ENCODE data around the gene UBE2QL1.

UBE2QL1 gene

GRCh38 chr5:6455571-6456200 lies 7.0 kb downstream of the UBE2QL1 start:
- H3K4me1 ChIP-seq (ENCODE audit: insufficient read depth, low read length) = no peaks in the 10 kb centered on the region

GRCh38 chr5:6456766-6457370 lies 8.2 kb downstream of the UBE2QL1 start:
- no peaks in the 10 kb centered on the region for H3K9me3 ChIP-seq (ENCODE audit: control insufficient read depth, insufficient read depth, low read length)
- H3K36me3 ChIP-seq (ENCODE audit: insufficient read depth, low read length) = no peaks in the 10 kb centered on the region
- no peak overlapping the region for H3K9ac ChIP-seq (ENCODE audit: low read depth, low read length)
- H3K4me1 ChIP-seq (ENCODE audit: insufficient read depth, low read length) = no peaks in the 10 kb centered on the region

More at GRCh38 chr5:6455571-6456200, 7.0 kb downstream of the UBE2QL1 start:
- Histone ChIP-seq H3K9ac (ENCODE audit: low read depth, low read length) (no peak overlapping the region), H3K9me3 (ENCODE audit: control insufficient read depth, insufficient read depth, low read length) (no peaks in the 10 kb centered on the region), H3K36me3 (ENCODE audit: insufficient read depth, low read length) (no peaks in the 10 kb centered on the region)

GRCh38 chr5:6457592-6457991 lies 8.9 kb downstream of the UBE2QL1 start:
- Histone ChIP-seq H3K4me1 (ENCODE audit: insufficient read depth, low read length) (no peaks in the 10 kb centered on the region), H3K36me3 (ENCODE audit: insufficient read depth, low read length) (no peaks in the 10 kb centered on the region), H3K9me3 (ENCODE audit: control insufficient read depth, insufficient read depth, low read length) (no peaks in the 10 kb centered on the region), H3K9ac (ENCODE audit: low read depth, low read length) (no peak overlapping the region)

GRCh38 chr5:6458833-6459232 lies 10.2 kb downstream of the UBE2QL1 start:
- Histone ChIP-seq H3K36me3 (ENCODE audit: insufficient read depth, low read length) (no peaks in the 10 kb centered on the region), H3K9ac (ENCODE audit: low read depth, low read length) (no peak overlapping the region), H3K4me1 (ENCODE audit: insufficient read depth, low read length) (no peaks in the 10 kb centered on the region), H3K9me3 (ENCODE audit: control insufficient read depth, insufficient read depth, low read length) (no peaks in the 10 kb centered on the region)

GRCh38 chr5:6459896-6460295 lies 11.2 kb downstream of the UBE2QL1 start:
- H3K9ac ChIP-seq (ENCODE audit: low read depth, low read length) = no peak overlapping the region
- H3K4me1 ChIP-seq (ENCODE audit: insufficient read depth, low read length) = no peaks in the 10 kb centered on the region
- H3K36me3 ChIP-seq (ENCODE audit: insufficient read depth, low read length) = no peaks in the 10 kb centered on the region
- H3K9me3 ChIP-seq (ENCODE audit: control insufficient read depth, insufficient read depth, low read length) = no peaks in the 10 kb centered on the region

DNA sequence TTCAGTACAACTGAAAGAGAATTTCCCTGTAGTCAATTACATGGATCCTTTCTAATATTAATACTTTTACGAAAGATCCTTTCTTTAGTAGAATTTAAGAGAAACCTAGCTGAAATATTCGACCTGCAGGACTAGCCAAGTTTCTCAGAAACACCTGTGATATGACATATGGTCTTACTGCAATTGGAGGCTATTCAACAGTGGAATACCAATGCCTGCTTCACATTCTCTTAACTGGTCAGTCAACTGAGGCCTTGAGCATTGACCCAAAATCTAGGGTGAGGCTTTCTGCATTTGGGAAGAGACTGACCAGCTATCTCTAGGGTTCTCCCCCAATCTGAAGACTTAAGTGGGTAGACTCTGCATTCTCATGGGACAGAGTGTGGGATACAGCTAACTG lies 12.3 kb downstream of the UBE2QL1 start:
- Histone ChIP-seq H3K4me1 (ENCODE audit: insufficient read depth, low read length) (no peaks in the 10 kb centered on the region; the same call in 1 of the 2 replicates), H3K36me3 (ENCODE audit: insufficient read depth, low read length) (no peaks in the 10 kb centered on the region), H3K9ac (ENCODE audit: low read depth, low read length) (no peak overlapping the region), H3K9me3 (ENCODE audit: control insufficient read depth, insufficient read depth, low read length) (no peaks in the 10 kb centered on the region)

- H3K4me1 ChIP-seq (ENCODE audit: insufficient read depth, low read length) = peaks cover under 1% of the 10 kb centered on the region; the same call in 1 of the 2 replicates
- H3K9me3 ChIP-seq (ENCODE audit: control insufficient read depth, insufficient read depth, low read length) = no peaks in the 10 kb centered on the region
- no peak overlapping the region for H3K9ac ChIP-seq (ENCODE audit: low read depth, low read length)
- no peaks in the 10 kb centered on the region for H3K36me3 ChIP-seq (ENCODE audit: insufficient read depth, low read length)
Observed at GRCh38 chr5:6461793-6462650, 13.4 kb downstream of the UBE2QL1 start.

DNA sequence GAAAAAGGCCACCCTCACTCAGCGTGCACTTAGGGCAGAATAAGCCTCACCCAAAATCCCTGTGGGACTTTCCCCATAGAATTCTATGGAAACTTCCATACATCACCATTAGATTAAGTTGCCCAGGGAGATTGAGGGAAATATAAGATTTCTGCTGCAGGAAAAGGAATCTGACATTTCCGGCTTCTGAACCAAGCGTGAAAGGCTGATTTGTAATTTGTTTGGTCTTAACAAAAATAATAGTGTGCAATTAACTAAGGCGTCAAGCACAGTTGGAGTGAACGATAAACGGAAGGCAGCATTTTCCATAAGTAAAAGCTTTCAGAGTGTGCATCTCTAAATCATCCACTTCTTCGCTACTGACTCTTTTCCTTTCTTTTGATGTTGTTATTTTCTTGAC lies 14.0 kb downstream of the UBE2QL1 start:
- H3K9ac ChIP-seq (ENCODE audit: low read depth, low read length) = no peak overlapping the region
- H3K4me1 ChIP-seq (ENCODE audit: insufficient read depth, low read length) = peaks cover 5% of the 10 kb centered on the region; the same call in 1 of the 2 replicates
- H3K36me3 ChIP-seq (ENCODE audit: insufficient read depth, low read length) = no peaks in the 10 kb centered on the region
- no peaks in the 10 kb centered on the region for H3K9me3 ChIP-seq (ENCODE audit: control insufficient read depth, insufficient read depth, low read length)

GRCh38 chr5:6464441-6464840 lies 15.8 kb downstream of the UBE2QL1 start:
- H3K4me1 ChIP-seq (ENCODE audit: insufficient read depth, low read length) = peaks cover 9% of the 10 kb centered on the region; the same call in 1 of the 2 replicates
- no peak overlapping the region for H3K9ac ChIP-seq (ENCODE audit: low read depth, low read length)
- H3K36me3 ChIP-seq (ENCODE audit: insufficient read depth, low read length) = no peaks in the 10 kb centered on the region
- H3K9me3 ChIP-seq (ENCODE audit: control insufficient read depth, insufficient read depth, low read length) = no peaks in the 10 kb centered on the region

DNA sequence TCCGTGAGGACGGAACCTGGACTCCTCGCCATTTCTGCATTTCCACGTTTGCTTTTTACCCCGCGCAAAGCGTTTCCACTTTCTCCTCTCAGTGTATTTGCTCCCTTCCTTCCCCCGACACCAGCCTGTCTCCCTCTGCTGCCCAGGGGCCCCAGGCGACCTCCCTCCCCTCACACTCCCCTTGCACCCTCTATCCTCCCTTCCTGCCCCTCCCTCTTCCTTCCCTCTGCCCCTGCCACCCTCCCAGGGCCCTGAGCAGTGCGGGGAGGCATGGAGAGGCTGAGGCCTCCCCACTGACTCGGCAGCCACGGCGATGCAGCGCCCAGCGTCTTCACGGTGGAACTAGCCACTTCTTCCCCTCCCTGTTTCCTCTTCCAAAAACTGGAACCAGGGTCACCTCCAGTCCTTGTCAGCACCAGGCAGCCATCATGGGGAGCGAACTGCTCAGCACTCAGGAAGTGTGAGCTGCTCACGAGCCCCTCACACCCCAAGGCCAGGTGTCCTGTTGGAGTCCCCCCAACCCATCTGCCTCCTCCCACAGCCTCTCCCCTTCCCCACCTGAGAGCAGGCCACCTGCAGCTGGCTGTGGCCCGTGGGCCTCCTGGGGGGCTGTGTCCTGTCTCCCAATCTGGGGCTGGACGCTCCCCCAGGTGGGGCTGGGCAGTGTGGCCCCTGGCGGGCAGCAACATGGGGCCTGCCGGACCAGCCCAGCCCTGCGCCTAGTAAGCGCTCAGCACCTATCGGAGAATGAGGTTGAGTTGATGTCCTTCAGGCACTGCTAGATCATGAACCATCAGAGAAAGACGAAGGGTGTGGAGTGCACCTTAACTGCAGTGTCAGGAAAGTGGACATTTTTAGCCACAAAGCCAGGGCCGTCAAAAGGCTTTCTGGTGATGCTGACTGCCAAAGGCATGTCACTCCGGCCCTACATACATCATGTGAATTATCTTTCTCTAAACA lies 17.5 kb downstream of the UBE2QL1 start:
- Histone ChIP-seq H3K36me3 (ENCODE audit: insufficient read depth, low read length) (no peaks in the 10 kb centered on the region), H3K9ac (ENCODE audit: low read depth, low read length) (no peak overlapping the region), H3K4me1 (ENCODE audit: insufficient read depth, low read length) (peaks cover 9% of the 10 kb centered on the region; the same call in 1 of the 2 replicates), H3K9me3 (ENCODE audit: control insufficient read depth, insufficient read depth, low read length) (no peaks in the 10 kb centered on the region; the same call in 1 of the 2 replicates)

DNA sequence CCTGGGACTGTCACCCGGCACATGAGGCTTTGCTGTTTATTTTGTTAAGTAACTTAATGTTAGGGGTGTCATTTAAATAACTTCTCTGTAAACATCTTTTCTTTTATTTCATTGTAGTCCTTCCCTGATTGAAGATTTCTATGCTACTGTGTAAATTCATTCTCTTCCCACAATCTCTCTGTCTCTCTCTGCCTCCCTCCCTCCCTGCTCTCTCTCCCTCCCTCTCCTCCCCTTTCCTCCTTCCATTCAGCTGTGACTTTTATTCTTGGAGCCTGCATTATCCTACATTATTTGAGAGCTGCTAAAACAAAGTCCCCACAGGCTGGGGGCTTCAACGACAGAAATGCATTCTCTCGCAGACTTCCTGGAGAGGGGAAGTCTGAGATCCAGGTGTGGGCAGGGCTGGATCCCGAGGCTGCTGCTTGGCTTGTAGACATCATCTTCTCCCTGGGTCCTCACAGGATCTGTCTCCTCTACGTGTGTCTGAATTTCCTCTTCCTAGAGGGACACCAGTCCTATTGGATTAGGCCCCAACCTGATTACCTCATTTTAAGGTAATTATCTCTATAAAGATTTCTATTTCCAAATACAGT lies 18.4 kb downstream of the UBE2QL1 start:
- Histone ChIP-seq H3K9ac (ENCODE audit: low read depth, low read length) (no peak overlapping the region), H3K4me1 (ENCODE audit: insufficient read depth, low read length) (peaks cover 9% of the 10 kb centered on the region; the same call in 1 of the 2 replicates), H3K36me3 (ENCODE audit: insufficient read depth, low read length) (no peaks in the 10 kb centered on the region), H3K9me3 (ENCODE audit: control insufficient read depth, insufficient read depth, low read length) (no peaks in the 10 kb centered on the region; the same call in 1 of the 2 replicates)

DNA sequence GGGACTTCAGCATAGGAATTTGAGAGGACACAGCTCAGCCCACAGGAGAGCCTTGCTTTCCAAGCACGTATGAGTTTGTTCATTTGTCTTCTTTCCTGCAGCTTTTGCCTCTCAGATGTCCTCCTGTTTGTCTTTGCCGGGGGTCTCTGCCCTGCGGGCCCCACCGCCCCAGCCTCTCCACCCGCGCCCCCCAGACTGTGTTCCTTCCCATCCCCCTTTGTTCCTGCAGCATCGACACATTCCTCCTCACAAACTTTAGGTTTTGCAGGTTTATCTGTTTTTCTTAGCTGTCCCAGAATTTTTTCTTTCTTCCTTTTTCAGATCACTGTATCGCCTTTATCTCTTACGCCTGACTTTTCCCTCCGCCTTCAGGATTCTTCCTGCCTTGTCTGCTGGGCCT lies 18.9 kb downstream of the UBE2QL1 start:
- Histone ChIP-seq H3K9me3 (ENCODE audit: control insufficient read depth, insufficient read depth, low read length) (no peaks in the 10 kb centered on the region; the same call in 1 of the 2 replicates), H3K9ac (ENCODE audit: low read depth, low read length) (no peak overlapping the region), H3K4me1 (ENCODE audit: insufficient read depth, low read length) (peaks cover 9% of the 10 kb centered on the region; the same call in 1 of the 2 replicates), H3K36me3 (ENCODE audit: insufficient read depth, low read length) (no peaks in the 10 kb centered on the region)

- peaks cover 9% of the 10 kb centered on the region; the same call in 1 of the 2 replicates for H3K4me1 ChIP-seq (ENCODE audit: insufficient read depth, low read length)
- H3K9me3 ChIP-seq (ENCODE audit: control insufficient read depth, insufficient read depth, low read length) = no peaks in the 10 kb centered on the region; the same call in 1 of the 2 replicates
- no peaks in the 10 kb centered on the region for H3K36me3 ChIP-seq (ENCODE audit: insufficient read depth, low read length)
- H3K9ac ChIP-seq (ENCODE audit: low read depth, low read length) = no peak overlapping the region
Observed at GRCh38 chr5:6468104-6468503, 19.4 kb downstream of the UBE2QL1 start.
